ENCODE measurements around the gene PITPNM3.

DNA sequence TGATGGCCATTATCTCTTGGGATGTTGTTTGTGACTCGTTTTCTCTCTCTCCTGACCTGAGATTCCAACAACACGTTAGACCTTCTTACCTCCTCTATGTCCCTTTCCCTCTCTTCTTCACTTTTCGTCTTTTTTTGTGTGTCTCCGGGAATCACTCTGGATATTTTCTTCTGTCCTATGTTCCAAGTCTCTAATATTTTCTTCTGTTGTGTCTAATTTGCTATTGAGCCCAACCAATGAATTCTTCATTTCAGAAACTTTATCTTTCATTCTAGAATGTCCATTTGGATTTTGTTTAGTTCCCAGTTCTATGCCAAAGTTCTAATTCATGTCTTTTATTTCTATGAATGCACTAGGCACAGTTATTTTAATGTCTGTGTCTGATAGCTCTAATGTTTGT is 27.1 kb upstream of the PITPNM3 start:
- TF ChIP-seq CEBPB (IDR thresholded peaks at IDR 0.05) (no peak), EP300 (IDR thresholded peaks at IDR 0.05; ENCODE audit: borderline replicate concordance) (no peak), RAD21 (IDR thresholded peaks at IDR 0.05; ENCODE audit: low read depth) (no peak), ZBTB7A (IDR thresholded peaks at IDR 0.05; ENCODE audit: low read depth) (no peak)

All from Ishikawa (cell line).